ENCODE data around the gene MT1A. TPM values are rescaled to one million over a fixed set of nuclear protein-coding genes. Genes with fewer than 3 reads are reported as not detected.

Gene MT1A
- total RNA-seq, 1 donor from 2014 or later: not detected

GRCh38 chr16:56681939-56682702 lies 43.7 kb downstream of the MT1A start, which contains the start of gene MT1X:
MT1X (plus strand) TSS chr16:56682470; CDS start chr16:56682541, 71 bp downstream.
- peaks cover 30% of the 10 kb centered on the region for H3K4me1 Mint-ChIP-seq (ENCODE audit: low read depth)
- H3K27me3 Mint-ChIP-seq (ENCODE audit: low read depth): no peaks in the 10 kb centered on the region
- peak within 1 kb of the TSS; percentile 76 for H3K27ac Mint-ChIP-seq (ENCODE audit: unreplicated experiment)
- TF ChIP-seq CTCF (IDR thresholded peaks at IDR 0.05): no peak
- peak within 1 kb of the TSS; percentile 85 for H3K4me3 Mint-ChIP-seq (ENCODE audit: unreplicated experiment)
- peaks cover 5% of the 10 kb centered on the region for H3K36me3 Mint-ChIP-seq (ENCODE audit: low read depth)
- peaks cover 9% of the 10 kb centered on the region for H3K9me3 Mint-ChIP-seq (ENCODE audit: low read depth)
- no peak for DNase-seq (ENCODE audit: low spot score)

DNA sequence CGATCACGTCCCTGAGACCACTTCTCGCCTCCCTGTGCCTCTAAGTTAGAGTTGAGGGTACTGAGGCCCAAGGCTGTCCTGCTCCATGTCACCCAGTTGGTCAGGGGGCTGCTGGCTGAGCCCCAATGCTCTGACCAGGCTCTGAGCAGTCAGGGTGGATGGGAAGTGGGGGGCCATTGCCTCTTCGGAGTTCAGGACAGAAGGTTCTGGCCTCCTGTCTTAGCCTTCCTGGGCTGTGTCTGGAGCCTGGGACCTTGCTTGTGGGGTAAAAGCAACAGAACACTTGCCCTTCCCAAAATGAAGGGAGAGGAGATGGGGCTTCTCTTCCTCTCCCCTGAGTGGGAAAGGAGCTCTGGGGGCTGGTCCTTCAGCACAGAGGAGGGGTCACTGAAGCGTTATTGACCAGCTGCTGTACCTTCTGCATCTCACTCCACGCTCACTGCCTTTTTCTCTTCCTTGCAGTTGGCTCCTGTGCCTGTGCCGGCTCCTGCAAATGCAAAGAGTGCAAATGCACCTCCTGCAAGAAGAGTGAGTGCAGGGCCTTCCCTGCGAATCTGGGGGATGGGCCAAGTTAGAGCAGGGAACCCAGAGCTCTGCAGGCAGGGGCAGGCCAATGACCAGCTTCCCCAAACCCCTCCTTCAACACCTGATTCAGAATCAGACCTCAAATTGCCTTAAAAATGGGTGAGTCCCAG lies 44.4 kb downstream of the MT1A start:
- peak overlapping the region; percentile 85 for H3K4me3 Mint-ChIP-seq (ENCODE audit: unreplicated experiment)

DNA sequence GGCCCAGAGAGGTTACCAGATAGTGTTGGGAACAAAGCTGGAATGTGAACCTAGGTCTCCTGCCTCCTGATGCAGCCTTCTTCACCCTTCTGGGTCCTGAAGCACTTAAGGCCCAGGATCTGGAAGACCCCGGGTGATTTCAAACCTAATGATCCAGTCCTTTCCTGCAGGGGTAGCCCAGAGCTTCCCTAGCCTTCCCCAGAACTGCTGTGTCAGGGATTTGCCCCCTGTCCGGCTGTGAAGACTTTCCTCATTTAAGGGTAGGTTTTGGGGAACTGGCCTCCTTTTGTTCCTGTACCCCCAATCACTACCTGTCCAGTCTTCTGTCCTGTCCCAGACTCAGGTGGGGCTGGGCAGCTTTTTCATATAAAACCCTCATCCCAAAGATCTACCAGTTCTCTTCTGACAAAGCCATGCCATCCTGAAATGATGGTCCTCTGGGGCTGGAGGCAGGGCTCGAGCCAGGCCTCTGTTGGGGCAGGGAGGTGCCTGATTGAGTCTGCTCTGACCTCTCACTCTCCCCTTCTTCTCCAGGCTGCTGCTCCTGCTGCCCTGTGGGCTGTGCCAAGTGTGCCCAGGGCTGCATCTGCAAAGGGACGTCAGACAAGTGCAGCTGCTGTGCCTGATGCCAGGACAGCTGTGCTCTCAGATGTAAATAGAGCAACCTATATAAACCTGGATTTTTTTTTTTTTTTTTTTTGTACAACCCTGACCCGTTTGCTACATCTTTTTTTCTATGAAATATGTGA lies 45.1 kb downstream of the MT1A start:
- Mint-ChIP-seq H3K4me1 (ENCODE audit: low read depth) (peaks cover 33% of the 10 kb centered on the region), H3K27me3 (ENCODE audit: low read depth) (no peaks in the 10 kb centered on the region), H3K4me3 (ENCODE audit: unreplicated experiment) (peak overlapping the region; percentile 85), H3K27ac (ENCODE audit: unreplicated experiment) (no peak overlapping the region), H3K36me3 (ENCODE audit: low read depth) (peaks cover 8% of the 10 kb centered on the region), H3K9me3 (ENCODE audit: low read depth) (peaks cover 15% of the 10 kb centered on the region)
- no peak for DNase-seq (ENCODE audit: low spot score)
- TF ChIP-seq CTCF (IDR thresholded peaks at IDR 0.05): no peak

More for the DNA sequence above, 44.4 kb downstream of the MT1A start:
- peaks cover 7% of the 10 kb centered on the region for H3K36me3 Mint-ChIP-seq (ENCODE audit: low read depth)
- no peak overlapping the region for H3K27ac Mint-ChIP-seq (ENCODE audit: unreplicated experiment)
- peaks cover 11% of the 10 kb centered on the region for H3K9me3 Mint-ChIP-seq (ENCODE audit: low read depth)
- H3K27me3 Mint-ChIP-seq (ENCODE audit: low read depth): no peaks in the 10 kb centered on the region
- peaks cover 30% of the 10 kb centered on the region for H3K4me1 Mint-ChIP-seq (ENCODE audit: low read depth)
- DNase-seq (ENCODE audit: low spot score): no peak
- no peak for TF ChIP-seq CTCF (IDR thresholded peaks at IDR 0.05)

DNA sequence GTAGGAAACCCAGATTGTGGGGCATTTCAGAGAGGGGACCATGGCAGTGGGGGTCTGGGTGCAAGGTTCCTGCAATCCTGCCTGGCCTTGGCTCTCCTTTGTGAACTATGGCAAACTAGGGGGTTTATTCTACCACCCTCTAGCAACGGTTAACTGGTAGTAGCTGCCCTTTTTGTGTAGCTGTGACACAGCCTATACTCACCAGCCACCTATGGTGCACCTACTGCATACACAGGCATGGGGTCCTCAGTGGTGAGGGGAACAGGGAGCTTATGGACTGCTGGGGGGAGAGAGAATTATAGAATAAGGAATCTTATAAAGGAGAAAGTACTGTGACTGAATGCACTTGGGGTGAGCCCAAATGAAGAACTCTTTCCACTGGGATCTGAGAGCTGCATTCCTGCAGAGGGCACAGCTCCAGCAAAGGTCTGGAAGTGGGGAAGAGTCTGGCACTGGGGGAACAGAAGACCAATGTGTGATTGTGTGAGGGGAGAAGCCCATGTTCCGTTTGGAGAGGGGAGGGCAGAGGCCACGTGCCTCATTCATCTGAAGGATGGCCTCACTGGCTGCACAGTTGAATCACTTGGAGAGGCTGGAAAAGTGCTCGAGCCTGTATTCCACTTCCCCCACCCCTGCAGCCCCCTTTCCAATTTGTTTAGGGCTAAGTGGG lies 45.9 kb downstream of the MT1A start:
- H3K27ac Mint-ChIP-seq (ENCODE audit: unreplicated experiment): no peak overlapping the region
- no peak for DNase-seq (ENCODE audit: low spot score)
- TF ChIP-seq CTCF (IDR thresholded peaks at IDR 0.05): no peak
- no peaks in the 10 kb centered on the region for H3K27me3 Mint-ChIP-seq (ENCODE audit: low read depth)
- peaks cover 15% of the 10 kb centered on the region for H3K9me3 Mint-ChIP-seq (ENCODE audit: low read depth)
- no peak overlapping the region for H3K4me3 Mint-ChIP-seq (ENCODE audit: unreplicated experiment)
- peaks cover 8% of the 10 kb centered on the region for H3K36me3 Mint-ChIP-seq (ENCODE audit: low read depth)
- peaks cover 40% of the 10 kb centered on the region for H3K4me1 Mint-ChIP-seq (ENCODE audit: low read depth)

Data from chondrocyte (in vitro differentiated cells).